Lung (tissue), 12 donors: ENCODE measurements around the gene OPALIN. TPM values are rescaled to one million over a fixed set of nuclear protein-coding genes. Genes with fewer than 3 reads are reported as not detected.

Source experiments
- ATAC-seq: fragments of 200-7000 bp; cut with Tn5 transposase; one replicate; pipeline ENCODE4 v1.9.1; 2020; ENCODE audit warnings: moderate number of reproducible peaks; ENCODE audit not compliant: insufficient read depth, low FRiP score
- DNase-seq, 3 donors: peaks; one replicate each; pipeline ENCODE4 v3.0.0-alpha.2; 2013 to 2017
- H3K27ac ChIP-seq, 2 donors: one replicate each; pipeline ENCODE4 v1.5.1; 2013; ENCODE audit warnings: mild to moderate bottlenecking in 2 of 2, moderate library complexity in 2 of 2, control low read depth in 1 of 2, inconsistent platforms in 1 of 2, low read depth in 1 of 2, low read length in 1 of 2
- H3K27me3 ChIP-seq, 3 donors: one replicate each; pipeline ENCODE4 v1.5.1; 2013; ENCODE audit warnings: low read length in 2 of 3; ENCODE audit not compliant: control insufficient read depth in 3 of 3, insufficient read depth in 3 of 3
- H3K36me3 ChIP-seq, 4 donors: one replicate each; pipeline ENCODE4 v1.5.1; 2013; ENCODE audit warnings: low read length in 4 of 4, mild to moderate bottlenecking in 1 of 4, moderate library complexity in 1 of 4; ENCODE audit not compliant: control insufficient read depth in 4 of 4, insufficient read depth in 4 of 4
- H3K4me1 ChIP-seq, 5 donors: one replicate each; pipeline ENCODE4 v1.5.1; 2013; ENCODE audit warnings: low read length in 5 of 5, mild to moderate bottlenecking in 2 of 5, moderate library complexity in 1 of 5; ENCODE audit not compliant: control insufficient read depth in 5 of 5, insufficient read depth in 5 of 5
- H3K4me3 ChIP-seq: one replicate; pipeline ENCODE4 v1.5.1; 2013; ENCODE audit warnings: mild to moderate bottlenecking, control low read depth, moderate library complexity
- H3K9ac ChIP-seq, 2 donors: one replicate each; pipeline ENCODE4 v1.5.1; 2013; ENCODE audit warnings: low read length in 2 of 2, control low read depth in 1 of 2; ENCODE audit not compliant: insufficient read depth in 1 of 2
- H3K9me3 ChIP-seq, 4 donors: one replicate each; pipeline ENCODE4 v1.5.1; 2013; ENCODE audit warnings: low read length in 3 of 4, mild to moderate bottlenecking in 1 of 4, moderate library complexity in 1 of 4; ENCODE audit not compliant: control insufficient read depth in 4 of 4, insufficient read depth in 3 of 4
- WGBS, 2 donors: extraction: QIAGEN DNeasy Blood & Tissue Kit; methylation state at CpG; one replicate each; pipeline ENCODE4 v1.1.7; 2013; 5-methylcytosine and 5-hydroxymethylcytosine counted together
- polyA plus RNA-seq, 2 donors: library from polyadenylated mRNA; stranded (reverse); fragments of 200-250 nt; gene quantifications; one replicate each; pipeline ENCODE4 v1.2.1, GENCODE V29; 2013
- total RNA-seq, 2 donors: library from RNA; depleted of rRNA in 1 of 2; stranded (reverse); fragments of >200 nt in 1 of 2; gene quantifications; one replicate each; pipeline ENCODE4 v1.2.1, GENCODE V29; 2014 to 2021
- TF ChIP-seq, protein P1 (sequence below): IDR thresholded peaks from 2 replicates; pipeline ENCODE4 v1.5.1; 2012; ENCODE audit warnings: mild to moderate bottlenecking; ENCODE audit errors: control extremely low read depth, extremely low read depth
- donor health status: control.
- donor health status: control.
- donor health status: Bipolar disorder and iron deficiency.
- donor health status: healthy.
- donor health status: DM: yes; HTN: yes; CAD: no.

The OPALIN gene
- total and polyA plus RNA-seq, 4 donors: not detected

DNA sequence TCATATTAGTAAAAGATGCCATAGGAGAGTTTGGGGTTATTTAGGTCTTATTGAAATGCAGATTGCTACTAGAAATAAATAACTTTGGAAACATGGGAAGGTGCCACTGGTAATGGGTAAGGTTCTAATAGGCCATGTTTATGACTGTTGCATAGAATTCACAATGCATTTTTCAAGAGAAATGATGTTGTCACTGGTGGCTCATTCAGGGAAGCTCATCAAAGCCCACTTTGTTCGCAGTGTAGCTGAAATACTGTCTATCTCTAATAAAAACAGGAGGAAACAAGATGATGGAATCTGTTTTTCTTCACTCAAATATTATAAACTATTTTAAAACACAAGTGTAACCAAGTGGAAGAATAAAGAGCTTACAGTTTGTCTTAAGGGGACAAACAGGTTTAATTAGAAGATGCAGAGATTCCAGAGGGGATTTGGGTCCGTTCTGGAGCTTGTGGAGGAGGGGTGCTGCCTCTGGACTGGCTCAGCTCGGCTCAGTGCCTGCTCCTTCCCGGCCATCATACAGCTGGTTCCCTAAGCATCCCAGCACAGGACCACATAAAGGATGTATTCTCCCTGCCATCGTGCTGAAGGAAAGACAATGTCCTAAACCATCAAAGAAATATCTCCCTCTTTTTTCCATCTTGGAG lies 20.4 kb downstream of the OPALIN start:
- DNase-seq (no peak), ATAC-seq (no peak)
- no peak overlapping the region for H3K27ac ChIP-seq
- peaks cover 0 to 9% (median 0%) of the 10 kb centered on the region in 3 donors for H3K27me3 ChIP-seq
- H3K36me3 ChIP-seq: no peaks in the 10 kb centered on the region
- no peak overlapping the region for H3K9ac ChIP-seq
- TF ChIP-seq, protein P1, sequence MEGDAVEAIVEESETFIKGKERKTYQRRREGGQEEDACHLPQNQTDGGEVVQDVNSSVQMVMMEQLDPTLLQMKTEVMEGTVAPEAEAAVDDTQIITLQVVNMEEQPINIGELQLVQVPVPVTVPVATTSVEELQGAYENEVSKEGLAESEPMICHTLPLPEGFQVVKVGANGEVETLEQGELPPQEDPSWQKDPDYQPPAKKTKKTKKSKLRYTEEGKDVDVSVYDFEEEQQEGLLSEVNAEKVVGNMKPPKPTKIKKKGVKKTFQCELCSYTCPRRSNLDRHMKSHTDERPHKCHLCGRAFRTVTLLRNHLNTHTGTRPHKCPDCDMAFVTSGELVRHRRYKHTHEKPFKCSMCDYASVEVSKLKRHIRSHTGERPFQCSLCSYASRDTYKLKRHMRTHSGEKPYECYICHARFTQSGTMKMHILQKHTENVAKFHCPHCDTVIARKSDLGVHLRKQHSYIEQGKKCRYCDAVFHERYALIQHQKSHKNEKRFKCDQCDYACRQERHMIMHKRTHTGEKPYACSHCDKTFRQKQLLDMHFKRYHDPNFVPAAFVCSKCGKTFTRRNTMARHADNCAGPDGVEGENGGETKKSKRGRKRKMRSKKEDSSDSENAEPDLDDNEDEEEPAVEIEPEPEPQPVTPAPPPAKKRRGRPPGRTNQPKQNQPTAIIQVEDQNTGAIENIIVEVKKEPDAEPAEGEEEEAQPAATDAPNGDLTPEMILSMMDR: no peak
- no peak overlapping the region for H3K4me3 ChIP-seq
- no peaks in the 10 kb centered on the region for H3K9me3 ChIP-seq
- 58 to 72% methylated on average over 5 of the region's 5 CpGs for whole genome bisulfite sequencing, 2 donors
- no peaks in the 10 kb centered on the region for H3K4me1 ChIP-seq

DNA sequence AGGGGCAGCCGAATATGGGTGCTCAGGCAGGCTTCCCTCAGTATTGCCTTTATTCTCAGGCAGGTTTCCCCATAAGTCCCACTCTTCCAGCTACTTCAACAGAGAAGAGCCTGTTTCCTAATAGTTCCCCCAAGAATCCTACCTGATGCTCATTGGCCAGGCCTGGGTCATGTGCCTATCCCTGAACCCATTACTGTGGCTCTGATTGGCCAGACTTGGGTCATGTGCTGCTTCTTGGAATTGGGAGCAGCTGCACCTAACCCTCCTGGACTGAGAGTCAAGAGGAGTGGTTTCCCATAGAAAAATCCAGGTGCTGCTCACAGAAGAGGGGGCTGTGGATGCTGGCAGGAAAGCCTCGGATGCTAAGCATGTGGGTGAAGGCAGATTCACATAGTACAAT lies 21.7 kb downstream of the OPALIN start:
- TF ChIP-seq, protein P1: no peak
- DNase-seq: no peak
- ATAC-seq: no peak
- no peaks in the 10 kb centered on the region for H3K9me3 ChIP-seq
- H3K9ac ChIP-seq: no peak overlapping the region
- no peaks in the 10 kb centered on the region for H3K36me3 ChIP-seq
- 76 to 77% methylated on average over 2 of the region's 2 CpGs for WGBS, 2 donors
- no peak overlapping the region for H3K4me3 ChIP-seq
- no peaks in the 10 kb centered on the region for H3K4me1 ChIP-seq
- H3K27me3 ChIP-seq: peaks cover 0 to 12% (median 0%) of the 10 kb centered on the region in 3 donors
- no peak overlapping the region for H3K27ac ChIP-seq

DNA sequence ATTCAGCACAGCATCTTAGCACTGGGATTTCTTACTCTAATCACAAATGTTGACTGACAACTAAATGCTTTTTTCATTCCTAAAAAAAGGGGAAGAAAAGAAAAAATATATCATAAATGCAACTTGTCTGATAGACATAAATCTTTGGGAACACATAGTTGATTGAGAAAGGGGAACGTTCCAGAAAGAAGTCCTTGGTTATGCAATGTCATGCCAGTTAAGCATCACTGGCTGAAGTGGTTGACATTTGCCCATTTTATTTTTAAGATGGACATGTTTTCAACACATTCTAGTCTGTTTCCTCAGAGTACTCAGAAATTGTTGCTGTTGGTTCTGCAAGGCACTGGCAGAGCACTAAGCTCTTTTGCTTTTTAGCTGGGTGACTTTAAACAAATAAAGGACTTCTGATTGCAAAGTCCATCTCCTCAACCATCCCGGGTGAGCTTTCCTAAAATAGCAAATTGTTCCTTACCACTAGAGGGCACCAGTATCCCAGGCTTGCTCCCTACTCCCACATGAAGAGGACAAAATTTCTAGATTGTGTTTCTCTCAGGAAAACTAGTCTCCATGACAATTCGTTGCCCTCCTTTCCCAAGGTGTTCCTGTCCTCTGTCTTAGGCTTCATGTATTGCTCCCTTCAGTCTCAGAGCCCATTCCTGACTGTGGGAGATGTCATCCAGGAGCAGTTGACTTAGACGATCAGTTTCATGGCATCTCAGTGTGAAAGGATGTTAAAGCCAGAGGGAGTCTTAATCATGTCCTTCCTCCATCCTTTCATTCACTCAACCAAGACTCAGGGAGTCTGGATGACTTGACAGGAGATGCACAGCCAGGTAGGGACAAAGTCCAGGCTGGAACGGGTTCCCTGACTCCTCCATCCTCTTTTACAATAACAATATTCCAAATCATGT lies 23.9 kb downstream of the OPALIN start:
- ATAC-seq (no peak), DNase-seq (peak; percentile 26 to 64 (median 55))
- H3K9ac ChIP-seq: no peak overlapping the region
- H3K9me3 ChIP-seq: no peaks in the 10 kb centered on the region
- WGBS, 2 donors: 40 to 43% methylated on average over 5 of the region's 5 CpGs
- peaks cover 0 to 12% (median 2%) of the 10 kb centered on the region in 3 donors for H3K27me3 ChIP-seq
- H3K4me1 ChIP-seq: no peaks in the 10 kb centered on the region
- TF ChIP-seq, protein P1: peak; percentile 23
- H3K36me3 ChIP-seq: no peaks in the 10 kb centered on the region
- no peak overlapping the region for H3K4me3 ChIP-seq
- H3K27ac ChIP-seq: no peak overlapping the region
